GM18508 (cell line): Measurements from ENCODE around the gene CYP39A1.
A peak's percentile ranks its signal among the peaks of the same experiment; 100 is the strongest.

Experiments
- ATAC-seq: cut with Tn5 transposase; IDR thresholded peaks from one replicate; pipeline ENCODE4 v1.9.1; 2021; ENCODE audit warnings: moderate number of reproducible peaks; ENCODE audit not compliant: insufficient read depth, unreplicated experiment

CYP39A1 gene, protein sequence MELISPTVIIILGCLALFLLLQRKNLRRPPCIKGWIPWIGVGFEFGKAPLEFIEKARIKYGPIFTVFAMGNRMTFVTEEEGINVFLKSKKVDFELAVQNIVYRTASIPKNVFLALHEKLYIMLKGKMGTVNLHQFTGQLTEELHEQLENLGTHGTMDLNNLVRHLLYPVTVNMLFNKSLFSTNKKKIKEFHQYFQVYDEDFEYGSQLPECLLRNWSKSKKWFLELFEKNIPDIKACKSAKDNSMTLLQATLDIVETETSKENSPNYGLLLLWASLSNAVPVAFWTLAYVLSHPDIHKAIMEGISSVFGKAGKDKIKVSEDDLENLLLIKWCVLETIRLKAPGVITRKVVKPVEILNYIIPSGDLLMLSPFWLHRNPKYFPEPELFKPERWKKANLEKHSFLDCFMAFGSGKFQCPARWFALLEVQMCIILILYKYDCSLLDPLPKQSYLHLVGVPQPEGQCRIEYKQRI

DNA sequence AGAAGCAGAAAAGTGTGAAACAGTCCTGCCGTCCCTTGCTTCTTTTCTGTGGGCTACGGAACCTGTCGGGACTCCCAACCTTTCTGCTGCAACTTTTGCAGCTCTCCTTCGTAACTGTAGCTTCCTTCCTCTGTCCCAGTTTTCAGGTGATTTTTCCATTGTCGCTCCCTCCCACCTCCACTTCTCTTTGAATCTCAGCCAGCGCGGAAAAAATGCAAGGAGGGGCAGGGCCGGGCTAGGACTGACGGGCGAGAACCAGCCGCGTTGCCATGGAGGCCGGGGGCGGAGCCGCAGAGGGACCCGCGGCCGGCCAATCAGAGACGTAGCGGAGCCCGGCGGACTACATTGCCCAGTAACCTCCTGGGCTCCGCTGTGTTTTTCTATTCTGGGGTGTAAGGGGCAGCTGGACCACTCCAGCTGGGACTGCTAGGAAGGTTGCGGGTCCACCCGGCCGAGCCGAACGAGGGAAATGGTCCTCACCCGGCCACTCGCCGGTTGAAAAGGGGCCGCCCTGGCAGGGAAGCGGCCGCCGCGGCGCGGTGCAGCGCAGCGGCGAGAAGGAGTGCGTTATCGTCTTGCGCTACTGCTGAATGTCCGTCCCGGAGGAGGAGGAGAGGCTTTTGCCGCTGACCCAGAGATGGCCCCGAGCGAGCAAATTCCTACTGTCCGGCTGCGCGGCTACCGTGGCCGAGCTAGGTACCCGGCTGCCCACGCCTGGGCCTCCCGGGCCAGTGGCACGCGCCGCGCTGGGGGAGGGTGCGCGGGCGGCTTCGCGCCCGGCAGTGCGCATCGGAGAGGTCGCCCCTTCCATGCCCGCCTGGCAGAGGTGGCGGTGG is at the start of gene CYP39A1, which contains the start of gene SLC25A27:
Gene CYP39A1 (minus strand): TSS at position 216 of the 836 bp plus-strand sequence. CDS start 236 bp downstream, outside the sequence.
Gene SLC25A27 (plus strand): TSS at position 373 of the 836 bp plus-strand sequence. CDS start 218 bp downstream, at position 591.
- ATAC-seq = peak; percentile 98

DNA sequence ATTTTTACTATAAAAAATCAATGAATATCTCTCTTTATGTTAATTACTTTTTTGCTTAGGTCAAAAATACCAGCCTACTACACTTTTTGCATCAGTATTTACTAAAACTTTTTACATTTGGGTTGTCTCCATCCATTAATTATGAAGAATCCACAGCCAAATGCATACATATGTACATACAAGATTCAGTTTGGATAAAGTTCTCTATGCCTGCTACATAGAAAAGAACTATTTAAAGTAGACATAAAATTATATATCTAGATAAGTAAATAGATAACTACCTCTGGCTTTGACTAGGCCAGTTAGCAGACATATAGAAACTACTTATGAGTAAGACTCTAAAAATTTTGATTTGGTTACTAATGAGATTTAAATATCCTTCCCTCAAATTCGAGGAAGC is 47.4 kb upstream of the CYP39A1 start:
- no peak for ATAC-seq

DNA sequence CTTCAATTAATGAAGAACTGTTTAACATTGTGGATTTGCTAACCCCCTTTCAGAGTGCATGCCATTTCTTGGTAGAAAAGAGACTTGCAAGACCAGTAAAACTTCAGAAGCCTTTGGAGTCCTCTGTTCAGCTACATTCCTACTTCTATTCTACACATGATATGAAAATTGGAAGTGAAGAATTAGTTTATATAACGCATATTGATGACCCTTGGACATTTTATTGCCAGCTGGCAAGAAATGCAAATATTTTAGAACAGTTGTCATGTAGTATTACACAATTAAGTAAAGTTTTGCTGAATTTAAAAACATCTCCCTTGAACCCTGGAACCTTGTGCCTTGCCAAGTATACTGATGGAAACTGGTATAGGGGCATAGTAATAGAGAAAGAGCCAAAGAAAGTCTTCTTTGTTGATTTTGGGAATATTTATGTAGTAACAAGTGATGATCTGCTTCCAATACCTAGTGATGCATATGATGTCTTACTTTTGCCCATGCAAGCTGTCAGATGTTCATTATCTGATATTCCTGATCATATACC is 38.4 kb upstream of the CYP39A1 start:
- no peak for ATAC-seq

DNA sequence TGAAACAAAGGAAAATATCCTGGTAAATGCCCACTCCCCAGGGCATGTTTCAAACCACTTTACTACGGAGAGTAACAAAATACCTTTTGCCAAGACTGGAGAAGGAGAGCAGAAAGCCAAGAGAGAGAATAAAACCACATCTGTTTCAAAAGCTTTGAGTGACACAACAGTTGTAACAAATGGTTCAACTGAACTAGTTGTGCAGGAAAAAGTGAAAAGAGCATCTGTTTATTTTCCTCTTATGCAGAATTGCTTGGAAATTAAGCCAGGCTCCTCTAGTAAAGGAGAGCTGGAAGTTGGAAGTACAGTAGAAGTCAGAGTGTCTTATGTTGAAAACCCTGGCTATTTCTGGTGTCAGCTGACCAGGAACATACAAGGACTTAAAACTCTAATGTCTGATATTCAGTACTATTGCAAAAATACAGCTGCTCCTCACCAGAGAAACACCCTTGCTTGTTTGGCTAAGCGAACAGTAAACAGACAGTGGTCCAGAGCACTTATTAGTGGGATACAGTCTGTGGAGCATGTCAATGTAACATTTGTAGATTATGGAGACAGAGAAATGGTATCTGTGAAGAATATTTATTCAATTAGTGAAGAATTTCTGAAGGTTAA is 37.6 kb upstream of the CYP39A1 start:
- no peak for ATAC-seq

DNA sequence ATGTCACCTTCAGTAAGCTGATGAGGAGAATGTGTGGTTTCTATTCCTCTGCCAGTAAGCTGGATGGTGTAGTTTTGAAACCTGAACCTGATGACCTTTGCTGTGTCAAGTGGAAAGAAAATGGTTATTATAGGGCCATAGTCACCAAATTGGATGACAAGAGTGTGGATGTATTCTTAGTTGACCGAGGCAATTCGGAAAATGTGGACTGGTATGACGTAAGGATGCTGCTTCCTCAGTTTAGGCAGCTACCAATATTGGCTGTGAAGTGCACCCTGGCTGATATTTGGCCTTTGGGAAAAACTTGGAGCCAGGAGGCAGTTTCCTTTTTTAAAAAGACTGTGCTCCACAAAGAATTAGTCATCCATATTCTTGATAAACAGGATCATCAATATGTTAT is 37.0 kb upstream of the CYP39A1 start:
- no peak for ATAC-seq

DNA sequence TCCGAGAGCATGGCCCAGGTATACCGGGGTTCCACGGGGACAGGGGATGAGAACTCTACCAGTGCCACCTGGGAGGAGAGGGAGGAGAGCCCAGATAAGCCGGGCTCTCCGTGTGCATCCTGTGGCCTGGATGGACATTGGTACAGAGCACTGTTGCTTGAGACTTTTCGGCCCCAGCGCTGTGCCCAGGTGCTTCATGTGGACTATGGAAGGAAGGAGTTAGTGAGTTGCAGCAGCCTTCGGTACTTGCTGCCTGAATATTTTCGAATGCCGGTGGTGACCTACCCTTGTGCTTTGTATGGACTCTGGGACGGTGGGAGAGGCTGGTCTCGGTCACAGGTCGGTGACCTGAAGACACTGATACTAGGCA is 36.3 kb upstream of the CYP39A1 start:
- no peak for ATAC-seq

DNA sequence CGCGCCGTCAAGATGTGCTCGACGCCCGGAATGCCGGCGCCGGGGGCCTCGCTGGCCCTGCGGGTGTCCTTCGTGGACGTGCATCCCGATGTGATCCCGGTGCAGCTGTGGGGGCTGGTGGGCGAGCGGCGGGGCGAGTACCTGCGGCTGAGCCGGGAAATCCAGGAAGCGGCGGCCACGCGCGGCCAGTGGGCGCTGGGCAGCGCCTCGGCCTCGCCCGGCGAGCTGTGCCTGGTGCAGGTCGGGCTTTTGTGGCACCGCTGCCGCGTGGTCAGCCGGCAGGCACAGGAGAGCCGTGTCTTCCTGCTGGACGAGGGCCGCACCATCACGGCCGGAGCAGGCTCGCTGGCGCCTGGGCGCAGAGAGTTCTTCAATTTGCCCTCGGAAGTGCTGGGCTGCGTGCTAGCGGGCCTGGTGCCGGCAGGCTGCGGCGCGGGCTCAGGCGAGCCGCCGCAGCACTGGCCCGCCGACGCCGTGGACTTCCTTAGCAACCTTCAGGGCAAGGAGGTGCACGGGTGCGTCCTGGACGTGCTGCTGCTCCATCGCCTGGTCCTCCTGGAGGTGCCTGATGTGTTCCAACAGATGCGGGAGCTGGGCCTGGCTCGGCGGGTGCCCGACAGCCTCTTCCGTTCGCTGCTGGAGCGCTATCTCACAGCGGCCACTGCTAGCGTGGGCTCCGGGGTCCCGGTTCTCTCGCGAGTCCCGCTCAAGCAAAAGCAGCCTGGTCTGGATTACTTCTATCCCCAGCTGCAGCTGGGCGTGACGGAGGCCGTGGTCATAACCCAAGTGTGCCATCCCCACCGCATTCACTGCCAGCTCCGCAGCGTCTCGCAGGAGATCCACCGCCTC is 35.7 kb upstream of the CYP39A1 start:
- no peak for ATAC-seq

DNA sequence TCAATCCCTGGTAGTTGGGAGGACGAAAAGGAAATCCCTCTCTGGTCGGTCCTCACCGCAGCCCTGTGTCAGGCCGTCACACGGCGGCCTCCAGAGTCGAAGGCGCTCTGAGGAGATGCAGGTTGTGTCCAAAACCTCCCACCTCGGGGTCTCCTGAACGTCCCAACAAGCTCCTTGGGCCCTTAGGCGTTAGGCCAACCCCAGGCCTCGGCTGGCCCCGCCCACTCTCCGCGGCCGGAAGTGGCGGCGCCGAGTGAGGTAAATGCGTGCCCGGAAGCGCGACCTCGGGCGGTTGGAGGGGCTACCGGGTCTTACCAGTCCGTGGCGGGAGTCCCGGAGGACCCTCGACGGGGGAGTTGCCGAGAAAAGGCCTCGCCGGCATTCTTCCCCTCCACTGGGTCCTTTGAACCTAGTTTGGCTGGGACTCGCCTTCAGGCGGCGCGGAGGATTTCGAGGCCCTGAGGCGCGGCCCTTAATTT is 35.0 kb upstream of the CYP39A1 start, which contains the start of gene TDRD6:
Gene TDRD6 (plus strand): TSS at position 267 of the 479 bp plus-strand sequence. CDS start 244 bp downstream, outside the sequence.
- ATAC-seq = no peak

DNA sequence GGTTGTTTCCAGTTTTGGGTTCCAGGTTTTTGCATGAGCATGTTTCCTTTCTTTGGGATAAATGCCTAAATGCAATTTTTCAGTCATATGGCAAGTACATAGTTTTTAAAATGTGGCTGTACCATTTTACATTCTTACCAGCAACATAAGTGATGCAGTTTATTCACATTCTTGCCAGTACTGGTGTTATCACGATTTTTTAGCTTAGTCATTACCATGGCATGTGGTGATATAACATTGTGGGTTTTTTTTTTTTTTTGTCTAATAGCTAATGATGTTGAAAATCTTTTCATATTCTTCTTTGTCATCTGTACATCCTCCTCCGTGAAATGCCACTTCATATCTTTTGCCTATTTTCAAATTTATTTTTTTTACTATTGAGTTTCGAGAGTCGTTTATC is 32.2 kb upstream of the CYP39A1 start:
- ATAC-seq = no peak

DNA sequence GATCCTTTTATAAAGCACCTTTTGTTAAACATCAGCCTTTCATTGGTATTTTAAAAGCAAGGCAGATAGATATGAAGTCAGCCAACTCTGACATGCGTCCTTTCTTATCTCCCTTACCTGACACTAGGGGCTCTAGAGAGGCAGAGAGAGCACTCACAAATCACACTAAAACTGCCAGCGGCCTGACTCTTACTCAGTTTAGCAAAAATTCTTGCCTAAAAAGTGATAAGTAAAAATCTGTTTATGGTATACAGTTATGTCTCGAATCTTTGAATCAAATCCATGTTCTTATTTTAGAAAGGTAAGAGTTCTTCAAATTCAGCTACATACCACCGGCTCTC is 24.7 kb upstream of the CYP39A1 start:
- ATAC-seq = no peak

DNA sequence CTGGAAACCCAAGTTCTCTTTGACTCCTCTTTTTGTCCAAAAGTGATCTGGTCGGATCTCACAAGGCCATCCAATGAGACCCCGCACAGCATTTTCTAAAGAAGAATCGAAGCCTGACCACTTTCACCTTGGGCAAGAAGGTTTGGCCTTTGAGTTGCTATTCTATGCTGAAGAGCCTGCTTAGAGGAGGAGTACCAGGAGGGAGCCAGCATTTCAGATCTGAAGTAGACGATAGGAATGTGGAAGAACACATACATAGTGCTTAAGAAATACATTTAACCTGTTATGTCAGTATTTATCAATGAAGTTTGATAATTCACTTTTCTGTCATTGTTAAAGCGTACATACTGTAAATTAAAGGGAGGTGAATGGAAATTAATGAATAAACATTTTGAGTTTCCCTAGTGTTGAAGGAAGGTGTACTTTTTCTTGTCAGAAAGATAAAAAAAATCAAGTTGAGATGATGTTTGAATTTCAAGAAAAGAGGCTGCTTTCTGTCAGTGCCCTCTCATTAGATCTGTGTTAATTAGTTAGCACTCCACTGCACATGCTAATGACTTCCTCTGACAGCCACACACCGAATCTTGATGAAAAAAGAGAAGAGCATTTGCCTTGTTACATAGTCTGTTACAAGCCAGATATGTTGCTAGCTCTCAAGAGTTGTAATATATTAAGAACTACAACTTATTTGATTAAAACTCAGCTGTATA is 24.1 kb upstream of the CYP39A1 start:
- no peak for ATAC-seq

DNA sequence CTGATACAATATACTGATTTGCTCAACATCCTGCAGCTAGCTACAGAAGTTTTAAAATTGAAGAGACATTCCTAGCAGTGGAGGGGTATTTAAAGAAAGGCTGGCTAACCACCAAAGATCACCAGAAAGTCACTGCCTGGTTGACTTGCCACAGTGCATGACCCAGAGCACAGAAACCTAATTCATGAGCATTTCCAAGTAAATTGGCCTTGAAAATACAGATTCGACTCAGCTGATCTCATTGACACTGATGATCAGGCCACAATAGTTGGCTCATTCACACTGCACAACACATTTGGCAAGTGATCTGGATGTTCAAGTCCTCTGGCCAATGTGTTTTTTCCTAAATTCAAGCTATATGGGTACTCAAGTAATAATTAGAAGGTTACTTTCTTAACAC is 21.8 kb upstream of the CYP39A1 start:
- ATAC-seq = no peak

DNA sequence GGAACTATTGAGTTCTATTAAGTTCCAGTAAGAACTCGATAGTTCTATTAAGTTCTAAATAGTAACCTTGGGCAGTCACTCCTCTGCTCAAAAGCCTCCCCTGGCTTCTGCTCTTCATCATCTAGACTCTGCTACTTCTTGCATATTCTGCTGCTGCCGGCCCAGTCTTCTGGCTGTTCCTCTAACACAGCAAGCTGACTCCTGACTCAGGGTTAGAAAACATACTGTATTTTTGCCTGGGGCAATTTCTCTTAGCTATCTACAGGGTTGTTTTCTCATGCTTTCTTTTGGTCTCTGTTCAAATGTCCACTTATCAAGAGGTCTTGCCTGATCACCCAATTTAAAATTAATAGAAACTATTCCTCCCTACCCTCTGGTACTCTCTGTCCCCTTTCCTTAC is 14.8 kb upstream of the CYP39A1 start:
- ATAC-seq = no peak

DNA sequence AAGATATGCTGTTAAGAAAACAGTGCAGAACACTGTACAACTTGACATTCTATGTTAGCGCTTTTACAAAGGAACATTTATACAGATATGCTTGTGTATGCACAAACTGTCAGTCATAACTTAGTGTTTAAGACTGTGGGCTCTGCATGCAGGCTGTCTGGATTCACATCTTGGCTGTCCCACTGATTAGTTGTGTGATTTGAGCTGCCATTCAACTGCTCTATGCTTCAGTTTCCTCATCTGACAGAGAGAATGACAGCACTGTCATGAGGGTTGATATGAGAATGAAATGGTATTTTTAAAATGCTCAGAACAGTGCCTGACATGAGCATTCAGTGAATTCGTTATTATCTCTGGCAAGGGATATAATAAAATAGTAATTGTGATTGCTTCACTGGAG is 8.9 kb upstream of the CYP39A1 start:
- no peak for ATAC-seq

DNA sequence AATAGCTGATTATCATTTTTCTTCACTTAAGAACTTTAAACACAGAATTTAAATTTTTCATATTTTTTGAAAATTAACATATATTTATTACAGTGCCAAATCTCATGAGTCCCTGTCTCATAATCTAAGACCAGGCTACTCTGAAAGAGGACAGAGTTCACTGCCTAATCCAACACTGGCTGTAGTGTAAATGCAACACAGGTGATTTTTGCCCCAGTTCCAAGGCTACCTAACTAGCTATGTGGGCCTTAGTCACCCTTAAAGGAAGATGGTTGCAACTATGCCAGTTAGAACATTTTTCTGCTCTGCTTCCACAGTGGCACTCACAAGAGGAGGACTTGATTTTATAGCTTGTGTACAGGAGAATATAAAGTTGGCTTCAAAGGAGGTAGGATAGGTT is 5.0 kb upstream of the CYP39A1 start:
- ATAC-seq = no peak

DNA sequence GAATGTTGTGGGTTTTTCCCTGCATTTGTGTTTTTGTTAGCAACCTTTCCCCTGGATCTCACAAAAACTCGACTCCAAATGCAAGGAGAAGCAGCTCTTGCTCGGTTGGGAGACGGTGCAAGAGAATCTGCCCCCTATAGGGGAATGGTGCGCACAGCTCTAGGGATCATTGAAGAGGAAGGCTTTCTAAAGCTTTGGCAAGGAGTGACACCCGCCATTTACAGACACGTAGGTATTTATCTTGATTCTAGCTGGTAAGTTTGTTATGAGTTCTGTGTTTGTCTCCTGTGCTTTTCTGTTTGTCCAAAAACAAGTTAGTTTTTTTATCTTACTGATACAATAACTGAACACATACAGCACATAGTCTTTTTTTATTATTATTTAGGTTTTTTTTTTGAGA is 3.2 kb upstream of the CYP39A1 start:
- no peak for ATAC-seq

DNA sequence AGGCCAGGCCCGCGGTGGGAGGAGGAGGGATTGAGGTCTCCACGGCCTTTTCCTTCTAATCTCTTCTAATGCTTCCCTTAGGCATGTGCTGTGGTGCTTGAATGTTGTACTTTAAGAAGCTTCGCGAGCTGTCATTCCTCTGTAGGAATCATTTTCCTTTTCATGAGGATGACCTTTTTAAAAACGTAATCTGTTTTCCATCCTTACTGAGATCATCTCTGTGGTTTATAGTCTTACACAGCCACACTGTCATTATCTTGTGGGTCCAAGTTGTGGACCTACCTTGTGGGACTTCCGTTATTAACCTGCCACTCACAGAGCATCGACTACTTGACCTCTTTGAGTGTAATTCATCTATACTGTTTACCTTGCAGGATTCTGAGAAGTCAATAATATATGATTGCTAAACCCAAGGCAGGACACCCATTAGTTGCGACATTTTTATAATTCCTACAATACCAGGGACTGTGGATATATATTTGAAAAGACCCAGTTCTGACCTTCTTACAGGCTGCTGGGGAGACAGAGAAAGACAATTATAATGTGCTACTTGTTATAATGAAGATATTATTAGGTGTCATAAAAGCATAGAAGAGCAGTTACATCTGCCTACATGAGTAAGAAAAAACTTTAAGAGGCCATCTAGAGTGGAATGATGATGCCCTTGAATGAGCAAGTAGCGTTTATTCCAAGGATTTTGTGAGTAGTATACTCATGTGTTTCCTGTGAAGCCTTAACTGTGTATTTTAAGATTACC is 999 bp upstream of the CYP39A1 start:
- ATAC-seq = no peak

DNA sequence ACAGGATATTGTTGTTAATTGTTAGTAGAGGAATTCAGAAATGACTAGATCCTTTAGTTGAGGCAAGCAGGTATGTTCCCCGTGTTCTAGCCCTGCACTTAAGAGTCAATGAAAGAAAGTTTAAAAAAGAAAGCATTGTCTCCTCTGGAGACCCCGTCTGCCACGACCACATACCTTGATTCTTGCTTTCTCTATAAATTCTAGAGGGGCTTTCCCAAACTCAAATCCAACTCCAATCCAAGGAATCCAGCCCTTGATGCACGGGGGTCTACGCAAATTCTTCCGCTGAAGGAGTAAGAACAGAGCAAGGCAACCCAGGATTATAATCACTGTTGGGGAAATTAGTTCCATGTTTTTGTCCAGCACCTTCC is 401 bp downstream of the CYP39A1 start:
- ATAC-seq = no peak
